GM19239 (cell line): ENCODE data around the gene USP13.
"Not testable (repeated sequence)": the region's sequence is repeated elsewhere in the genome, so short reads cannot be mapped to it uniquely, and the experiment has no call there.

ENCODE experiments used
- DNase-seq: peaks from one replicate; pipeline ENCODE4 v3.0.0; 2011; ENCODE audit warnings: low spot score; ENCODE audit not compliant: insufficient read length
- FAIRE-seq: peaks from 2 replicates; lab custom pipeline; 2011; peaks lifted over from hg19 to GRCh38; lab: Jason Lieb, UNC

USP13 gene

GRCh38 chr3:179771797-179772196, 119.0 kb downstream of the USP13 start:
- DNase-seq (no peak), FAIRE-seq (no peak)

GRCh38 chr3:179772297-179772696, 119.5 kb downstream of the USP13 start:
- FAIRE-seq: no peak
- DNase-seq: no peak

- no peak for FAIRE-seq
- no peak for DNase-seq
Observed at GRCh38 chr3:179775416-179776122, 122.7 kb downstream of the USP13 start.

GRCh38 chr3:179782841-179783240, 130.0 kb downstream of the USP13 start:
- not testable (repeated sequence) for DNase-seq, FAIRE-seq

- no peak for DNase-seq
- no peak for FAIRE-seq
Observed at GRCh38 chr3:179788996-179789395, 136.2 kb downstream of the USP13 start.

GRCh38 chr3:179791793-179792192, 139.0 kb downstream of the USP13 start:
- DNase-seq (no peak), FAIRE-seq (no peak)

GRCh38 chr3:179794355-179794754, 141.5 kb downstream of the USP13 start:
- FAIRE-seq (no peak), DNase-seq (no peak)

GRCh38 chr3:179796421-179796820, 143.6 kb downstream of the USP13 start:
- FAIRE-seq: no peak
- no peak for DNase-seq

GRCh38 chr3:179797192-179797591, 144.4 kb downstream of the USP13 start:
- DNase-seq (no peak), FAIRE-seq (no peak)

GRCh38 chr3:179801263-179801662, 148.4 kb downstream of the USP13 start:
- FAIRE-seq: no peak

GRCh38 chr3:179801856-179802255, 149.0 kb downstream of the USP13 start:
- DNase-seq: no peak
- FAIRE-seq: no peak

More at GRCh38 chr3:179801263-179801662, 148.4 kb downstream of the USP13 start:
- no peak for DNase-seq

GRCh38 chr3:179806177-179806576, 153.3 kb downstream of the USP13 start:
- DNase-seq: no peak
- no peak for FAIRE-seq

- DNase-seq (no peak), FAIRE-seq (no peak)
Observed at GRCh38 chr3:179807588-179807987, 154.7 kb downstream of the USP13 start.

- FAIRE-seq: no peak
- no peak for DNase-seq
Observed at GRCh38 chr3:179809639-179810038, 156.8 kb downstream of the USP13 start.

GRCh38 chr3:179811321-179812095, 158.7 kb downstream of the USP13 start:
- peak; percentile 89 for FAIRE-seq

GRCh38 chr3:179812096-179812382, 159.2 kb downstream of the USP13 start:
- DNase-seq (no peak), FAIRE-seq (no peak)

More at GRCh38 chr3:179811321-179812095, 158.7 kb downstream of the USP13 start:
- peak; percentile 30 for DNase-seq

- DNase-seq: no peak
- FAIRE-seq: no peak
Observed at GRCh38 chr3:179819379-179819778, 166.5 kb downstream of the USP13 start.

- no peak for DNase-seq
- FAIRE-seq: no peak
Observed at GRCh38 chr3:179822296-179822695, 169.5 kb downstream of the USP13 start.

- DNase-seq (no peak), FAIRE-seq (no peak)
Observed at GRCh38 chr3:179825527-179826246, 172.8 kb downstream of the USP13 start.

- FAIRE-seq: no peak
- no peak for DNase-seq
Observed at GRCh38 chr3:179826247-179826637, 173.4 kb downstream of the USP13 start.

- DNase-seq (no peak), FAIRE-seq (no peak)
Observed at GRCh38 chr3:179828738-179829137, 175.9 kb downstream of the USP13 start.
